ENCODE data around the gene GPR4.

Gene GPR4

DNA sequence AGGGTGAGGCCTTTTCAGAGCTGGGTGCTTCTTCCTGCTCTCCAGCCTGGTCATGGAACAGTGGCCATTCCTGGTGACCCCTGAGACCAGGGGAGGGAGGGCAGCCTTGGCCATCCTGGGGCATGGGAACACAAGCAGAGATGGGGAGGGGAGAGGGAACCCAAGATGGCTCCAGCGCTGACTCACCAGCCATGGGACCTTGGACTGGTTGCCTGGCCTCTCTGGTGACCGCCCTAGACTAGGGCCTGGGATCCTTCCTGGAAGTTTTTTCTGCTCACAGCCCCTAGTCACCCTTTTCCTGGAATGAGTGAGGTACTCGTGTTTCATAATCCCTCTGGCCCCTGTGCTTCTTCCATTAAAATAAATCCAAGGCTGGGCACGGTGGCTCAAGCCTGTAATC, 14.1 kb downstream of the GPR4 start:
- no peak for DNase-seq

DNA sequence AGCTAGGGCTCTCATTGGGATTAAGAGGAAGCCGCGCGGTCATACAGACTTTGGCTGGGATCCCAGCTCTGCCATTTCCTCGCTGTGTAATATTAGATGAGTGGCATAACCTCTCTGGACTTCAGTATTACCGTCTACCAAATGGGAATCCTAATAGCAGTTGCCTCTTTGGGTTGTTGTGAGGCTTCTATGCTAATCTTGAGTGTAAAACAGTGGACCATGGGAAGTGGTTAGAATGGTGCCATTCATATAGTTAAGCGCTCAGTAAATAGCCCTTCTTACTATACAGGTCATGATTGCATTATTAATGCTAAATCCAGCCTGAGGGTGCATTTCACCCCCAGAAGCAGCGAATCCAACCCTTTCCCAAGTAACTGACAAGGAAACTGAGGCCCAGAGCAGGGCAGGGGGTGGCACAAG, 16.8 kb downstream of the GPR4 start:
- no peak for DNase-seq

DNA sequence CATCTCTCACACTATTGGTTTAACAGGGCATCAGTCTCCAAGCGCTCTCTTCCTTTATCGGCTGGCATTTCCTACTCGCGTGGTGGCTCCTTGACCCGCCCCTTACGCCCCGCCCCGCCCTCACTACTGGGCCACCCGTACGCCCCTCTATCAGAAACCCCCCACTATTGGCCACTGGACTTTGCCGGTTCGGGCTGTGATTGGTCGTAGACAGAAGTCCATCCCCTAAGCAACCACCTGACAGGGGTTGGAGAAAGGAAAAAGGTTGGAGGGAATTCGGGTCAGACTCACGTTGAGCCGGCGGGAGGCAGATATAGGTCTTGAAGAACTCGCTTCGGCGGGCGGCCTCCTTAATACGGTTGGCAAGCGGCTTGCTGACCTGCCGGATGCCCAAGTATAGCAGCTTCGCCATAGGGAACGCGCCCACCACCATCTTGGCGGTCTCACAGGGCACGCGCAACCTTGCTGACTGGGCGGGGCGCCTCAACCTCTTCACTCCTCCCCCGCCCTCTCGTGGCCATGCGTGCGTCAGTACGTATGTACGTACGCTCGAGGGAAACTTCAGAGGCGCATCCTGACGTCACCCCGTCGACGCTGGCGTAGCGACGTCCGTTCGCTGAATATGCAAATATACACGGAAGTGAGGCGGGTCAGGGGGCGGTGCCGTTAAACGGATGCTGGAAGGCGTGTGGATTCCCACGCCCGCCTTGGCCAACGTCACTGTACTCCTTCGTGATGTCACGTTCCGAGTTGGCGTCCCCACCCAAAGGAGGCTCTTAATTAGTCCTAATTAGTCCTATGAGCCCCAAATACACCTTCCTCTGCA, 17.5 kb downstream of the GPR4 start, which contains the start of gene OPA3:
OPA3 (minus strand) TSS at position 471 of the 826 bp plus-strand sequence; CDS start at position 433, 38 bp downstream.
- DNase-seq, result peak; percentile 98 to 99

DNA sequence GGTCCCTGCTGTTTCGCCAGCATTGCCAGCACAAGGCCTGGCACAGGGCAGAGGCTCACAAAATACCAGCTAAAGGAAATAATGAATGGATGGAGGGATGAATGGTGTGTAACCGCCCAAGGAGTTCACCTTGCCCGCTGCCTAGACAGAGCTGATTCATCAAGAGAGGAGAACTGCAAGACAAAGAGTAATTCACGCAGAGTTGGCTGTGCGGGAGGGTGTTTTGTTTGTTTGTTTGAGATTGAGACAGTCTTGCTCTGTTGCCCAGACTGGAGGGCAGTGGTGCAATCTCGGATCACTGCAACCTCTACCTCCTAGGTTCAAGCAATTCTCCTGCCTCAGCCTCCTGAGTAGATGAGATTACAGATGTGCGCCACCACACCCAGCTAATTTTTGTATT, 20.4 kb downstream of the GPR4 start:
- no peak for DNase-seq

DNA sequence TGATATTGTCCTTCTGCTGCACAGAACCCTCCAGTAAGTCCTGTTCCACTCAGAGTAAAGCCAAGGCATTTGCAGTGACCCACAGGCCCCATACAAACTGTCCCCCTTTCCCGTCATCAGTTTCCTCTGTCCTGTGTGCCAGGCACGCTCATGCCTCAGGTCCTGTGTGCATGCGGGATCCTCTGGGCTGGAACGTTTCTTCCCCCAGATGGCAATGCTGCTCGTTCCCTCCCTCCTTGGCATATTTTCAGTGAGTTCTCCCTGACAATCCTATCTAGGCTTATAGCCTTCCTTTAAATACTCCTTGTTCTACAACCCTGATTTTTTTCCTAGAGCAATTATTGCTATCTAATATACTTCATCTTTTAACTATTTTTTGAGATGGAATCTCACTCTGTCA, 23.2 kb downstream of the GPR4 start:
- no peak for DNase-seq

DNA sequence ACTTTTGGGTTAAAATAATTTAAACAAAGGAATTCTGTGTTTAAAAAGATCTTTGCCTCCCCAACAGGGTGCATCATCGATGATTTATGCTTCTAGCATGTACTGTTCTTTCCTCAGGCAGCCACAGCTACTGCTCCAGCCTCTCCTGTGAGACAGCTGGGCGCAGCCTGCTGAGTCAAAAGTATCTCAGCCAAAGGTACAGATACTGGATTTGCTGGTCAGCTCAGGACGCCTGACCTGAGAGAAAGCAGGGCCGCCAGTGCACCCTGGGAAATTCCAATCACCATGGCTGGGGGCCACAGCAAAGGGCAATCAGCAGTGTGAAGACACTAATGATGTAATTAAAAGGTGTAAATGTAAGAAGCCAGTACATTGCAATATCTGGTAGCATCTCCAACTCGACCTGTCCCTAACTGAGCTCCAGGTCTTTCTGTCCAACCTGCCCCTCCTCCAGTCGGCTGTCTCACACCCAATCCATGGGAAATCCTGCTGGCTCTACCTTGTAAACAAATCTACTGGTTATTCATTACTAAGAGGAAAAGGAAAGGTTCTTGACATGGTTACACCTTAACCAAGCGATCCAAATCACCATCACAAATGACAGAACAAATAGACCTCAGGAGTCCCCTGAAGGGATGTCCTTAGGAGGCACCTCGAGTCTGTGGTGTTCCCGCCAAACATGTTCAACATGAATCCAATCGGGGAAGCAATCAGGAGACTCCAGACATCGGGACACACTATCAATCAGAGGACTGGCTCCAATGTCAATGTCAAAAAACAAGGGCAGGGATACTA, 24.7 kb downstream of the GPR4 start:
- no peak for DNase-seq

GRCh38 chr19:45576682-45577081, 25.3 kb downstream of the GPR4 start:
- no peak for DNase-seq

- no peak for DNase-seq
These were observed 26.8 kb downstream of the GPR4 start for GRCh38 chr19:45575216-45575615.

DNA sequence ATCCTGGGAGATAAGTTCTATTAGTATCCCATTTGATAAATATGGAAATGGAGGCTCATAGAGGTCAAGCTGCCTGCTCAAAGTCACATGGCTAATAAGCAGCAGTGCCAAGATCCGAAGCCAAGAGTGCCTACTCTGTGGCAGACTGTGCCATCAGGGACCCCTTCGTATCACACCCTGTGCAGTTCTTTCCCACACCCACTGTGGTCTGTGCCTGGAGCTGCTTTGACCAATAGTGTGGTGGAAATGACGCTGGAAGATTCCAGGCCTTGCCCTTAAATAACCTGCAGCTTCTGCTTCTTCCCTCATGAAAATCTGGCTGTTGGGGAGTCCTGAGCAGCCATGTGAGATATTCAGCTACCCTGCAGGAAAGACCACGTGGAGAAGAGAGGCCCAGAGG, 27.5 kb downstream of the GPR4 start:
- no peak for DNase-seq

- DNase-seq, result no peak
These were observed 30.4 kb downstream of the GPR4 start for GRCh38 chr19:45571457-45572220.

DNA sequence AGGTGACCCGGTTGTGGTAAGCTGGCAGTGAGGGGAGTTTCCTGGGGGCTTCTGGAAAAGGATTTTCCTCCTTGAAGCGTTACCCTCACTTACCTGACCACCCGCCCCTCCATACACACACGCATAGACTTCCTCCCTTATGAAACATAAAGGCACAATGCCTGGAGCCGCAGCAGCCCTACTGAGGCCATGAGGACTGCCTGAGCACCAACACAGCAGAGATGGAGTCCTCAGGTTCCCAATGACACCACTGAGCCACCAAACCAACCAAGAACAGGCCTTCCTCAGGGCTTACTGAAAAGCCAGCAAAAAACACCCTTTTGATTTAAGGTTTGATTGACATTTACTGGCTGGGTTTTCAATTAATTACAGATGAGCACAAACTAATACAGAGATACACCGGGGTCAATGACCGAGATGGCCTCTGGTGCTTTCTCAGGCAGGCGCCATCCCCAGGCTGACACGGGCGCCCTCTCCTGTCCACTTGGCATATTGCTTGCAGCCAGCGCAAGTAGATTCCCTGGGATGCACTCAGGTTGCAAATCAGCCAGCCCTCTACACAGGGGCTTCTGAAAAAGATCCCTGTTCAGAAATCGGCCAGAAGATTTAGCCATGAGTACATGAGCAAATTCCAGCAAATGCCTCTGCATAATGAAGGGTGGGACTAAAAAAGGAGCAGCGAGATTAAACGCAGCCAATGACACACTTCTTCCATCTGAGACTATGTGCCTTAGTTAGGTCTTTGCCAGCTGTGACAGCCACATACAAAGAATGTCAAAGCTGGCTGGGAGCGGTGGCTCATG, 32.2 kb downstream of the GPR4 start:
- DNase-seq, result peak; percentile 35 to 41

- no peak for DNase-seq
These were observed 33.3 kb downstream of the GPR4 start for GRCh38 chr19:45568732-45569131.

- DNase-seq, result no peak
These were observed 34.4 kb downstream of the GPR4 start for GRCh38 chr19:45567609-45568008.

DNA sequence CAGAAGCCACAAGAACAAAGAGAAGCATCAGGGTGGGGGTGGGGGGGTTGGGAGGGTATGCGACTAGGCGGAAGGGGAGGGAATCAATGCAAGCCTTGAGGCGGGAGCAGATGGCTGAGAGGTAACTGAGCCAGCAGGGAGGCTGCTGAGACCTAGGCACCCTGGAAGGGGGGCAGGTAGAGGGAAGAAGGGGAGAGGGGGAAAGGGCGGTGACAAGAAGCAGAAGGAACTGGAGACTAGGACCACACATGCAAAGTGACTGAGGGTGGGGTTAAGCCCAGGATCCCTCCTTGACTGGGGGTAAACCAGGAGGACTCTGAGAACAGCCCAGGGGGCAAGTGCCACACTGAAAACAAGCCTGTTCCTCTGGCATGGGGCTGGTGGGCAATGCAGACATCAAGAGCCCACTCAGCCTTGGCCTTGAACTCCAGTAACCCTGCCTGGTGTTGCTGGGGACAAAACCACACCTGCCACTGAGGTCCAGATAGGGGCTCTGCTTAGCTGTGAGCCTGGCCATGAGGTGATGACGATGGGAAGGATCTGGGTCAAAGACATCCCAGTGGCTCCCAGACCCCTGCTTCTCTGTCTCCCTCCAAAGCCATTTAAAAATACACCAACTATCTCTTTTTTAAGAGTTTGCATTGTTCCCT, 37.8 kb downstream of the GPR4 start:
- DNase-seq, result no peak

GRCh38 chr19:45560686-45561085, 41.3 kb downstream of the GPR4 start:
- DNase-seq, result no peak

GRCh38 chr19:45560038-45560437, 42.0 kb downstream of the GPR4 start:
- DNase-seq, result no peak

- DNase-seq, result peak; percentile 39 to 46
These were observed 43.6 kb downstream of the GPR4 start for GRCh38 chr19:45558399-45558878.

DNA sequence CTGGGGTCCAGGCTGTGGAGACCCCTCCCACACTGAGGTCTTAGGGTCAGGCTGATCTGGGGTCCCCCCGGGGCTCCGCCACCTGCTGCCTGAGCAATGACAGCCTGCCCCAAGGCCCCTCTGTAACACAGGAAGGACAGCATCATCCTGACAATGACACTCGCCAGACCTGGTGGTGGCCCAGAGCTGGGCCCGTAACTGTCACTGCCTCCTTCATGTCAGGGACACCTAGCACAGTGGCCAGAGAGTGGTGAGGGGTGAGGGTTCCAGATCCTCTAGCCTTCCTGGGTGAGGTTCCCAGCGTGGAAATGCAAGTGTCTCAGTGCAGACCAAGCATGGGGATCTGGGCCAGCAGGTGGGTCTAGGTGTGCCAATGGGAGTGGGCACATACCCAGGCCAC, 45.2 kb downstream of the GPR4 start:
- DNase-seq, result no peak

DNA sequence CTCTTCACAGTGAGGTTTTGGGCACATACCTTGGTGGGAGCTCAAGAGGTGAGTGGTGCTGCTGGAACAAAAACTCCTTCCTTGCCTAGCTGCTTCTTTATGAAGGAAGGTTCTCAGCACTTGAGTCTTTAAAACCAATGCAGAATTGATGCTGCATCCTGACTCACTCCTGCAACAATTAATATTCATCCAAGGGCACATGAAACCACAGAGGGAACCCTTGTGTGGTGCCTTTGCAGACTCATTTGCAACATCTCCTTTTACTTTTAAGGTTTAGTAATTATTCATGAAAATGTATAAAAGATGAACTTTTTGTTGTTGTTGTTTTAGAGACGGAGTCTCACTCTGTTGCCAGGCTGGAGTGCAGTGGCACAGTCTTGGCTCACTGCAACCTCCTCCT, 47.5 kb downstream of the GPR4 start:
- no peak for DNase-seq

DNA sequence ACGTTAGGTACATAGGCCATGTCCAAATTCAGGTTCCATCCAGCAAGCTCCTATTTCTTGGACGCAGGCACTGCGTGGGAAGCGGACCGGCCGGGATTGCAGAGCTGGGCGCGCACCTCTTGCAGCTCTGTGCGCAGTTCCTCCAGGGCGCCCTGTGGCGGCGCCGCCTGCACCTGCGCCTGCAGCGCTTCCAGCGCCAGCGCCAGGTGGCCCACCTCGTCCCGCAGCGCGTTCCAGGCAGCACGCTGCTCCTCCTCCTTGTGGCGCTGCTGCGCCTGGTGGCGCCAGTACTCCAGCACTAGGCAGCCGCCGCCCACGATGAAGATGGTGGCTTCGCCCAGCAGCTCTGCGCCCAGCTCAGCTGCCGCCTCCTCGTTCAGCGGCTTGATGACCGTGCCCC, 48.5 kb downstream of the GPR4 start:
- no peak for DNase-seq

GRCh38 chr19:45547965-45548609, 53.9 kb downstream of the GPR4 start:
- DNase-seq, result no peak

Measured in SHP77 (cell line).